ENCODE measurements around the gene ITGB6.

DNA sequence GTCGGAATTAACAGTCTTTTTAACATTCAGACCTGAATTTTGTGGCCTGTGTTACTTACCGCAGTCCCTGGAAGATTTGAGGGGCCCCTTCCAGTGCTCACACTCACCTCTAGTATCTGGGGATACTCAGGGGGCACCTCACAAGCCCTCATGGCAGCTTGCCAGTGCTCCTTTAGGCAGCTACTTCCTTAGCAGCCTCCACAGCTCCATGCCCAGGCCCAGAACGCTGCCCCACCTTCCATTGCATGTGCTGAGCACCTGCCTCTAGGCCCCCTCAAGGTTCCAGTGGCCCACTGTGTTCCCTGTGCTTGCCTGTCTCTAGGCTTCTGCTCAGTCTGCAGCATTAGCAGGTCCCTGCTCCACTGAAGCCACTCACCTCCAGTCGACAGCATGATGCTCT lies 107.6 kb downstream of the ITGB6 start:
- TF ChIP-seq, protein P1, sequence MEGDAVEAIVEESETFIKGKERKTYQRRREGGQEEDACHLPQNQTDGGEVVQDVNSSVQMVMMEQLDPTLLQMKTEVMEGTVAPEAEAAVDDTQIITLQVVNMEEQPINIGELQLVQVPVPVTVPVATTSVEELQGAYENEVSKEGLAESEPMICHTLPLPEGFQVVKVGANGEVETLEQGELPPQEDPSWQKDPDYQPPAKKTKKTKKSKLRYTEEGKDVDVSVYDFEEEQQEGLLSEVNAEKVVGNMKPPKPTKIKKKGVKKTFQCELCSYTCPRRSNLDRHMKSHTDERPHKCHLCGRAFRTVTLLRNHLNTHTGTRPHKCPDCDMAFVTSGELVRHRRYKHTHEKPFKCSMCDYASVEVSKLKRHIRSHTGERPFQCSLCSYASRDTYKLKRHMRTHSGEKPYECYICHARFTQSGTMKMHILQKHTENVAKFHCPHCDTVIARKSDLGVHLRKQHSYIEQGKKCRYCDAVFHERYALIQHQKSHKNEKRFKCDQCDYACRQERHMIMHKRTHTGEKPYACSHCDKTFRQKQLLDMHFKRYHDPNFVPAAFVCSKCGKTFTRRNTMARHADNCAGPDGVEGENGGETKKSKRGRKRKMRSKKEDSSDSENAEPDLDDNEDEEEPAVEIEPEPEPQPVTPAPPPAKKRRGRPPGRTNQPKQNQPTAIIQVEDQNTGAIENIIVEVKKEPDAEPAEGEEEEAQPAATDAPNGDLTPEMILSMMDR (IDR thresholded peaks at IDR 0.05; ENCODE audit: extremely low read depth in 1 of 2, insufficient read depth in 1 of 2, low read depth in 1 of 2, low read length in 2 of 2): no peak
- TF ChIP-seq MYC (IDR thresholded peaks at IDR 0.05; ENCODE audit: low read depth, low read length): no peak
- no peak for TF ChIP-seq POLR2A (IDR thresholded peaks at IDR 0.05; ENCODE audit: low read depth, low read length)
- no peak for TF ChIP-seq EZH2 (IDR thresholded peaks at IDR 0.05; ENCODE audit: borderline replicate concordance, low read depth, low read length, severe bottlenecking)
- TF ChIP-seq, protein P2, sequence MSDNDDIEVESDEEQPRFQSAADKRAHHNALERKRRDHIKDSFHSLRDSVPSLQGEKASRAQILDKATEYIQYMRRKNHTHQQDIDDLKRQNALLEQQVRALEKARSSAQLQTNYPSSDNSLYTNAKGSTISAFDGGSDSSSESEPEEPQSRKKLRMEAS (IDR thresholded peaks at IDR 0.05; ENCODE audit: insufficient read depth, insufficient read length): no peak
